ENCODE results near the gene RANBP1.

RANBP1 gene

DNA sequence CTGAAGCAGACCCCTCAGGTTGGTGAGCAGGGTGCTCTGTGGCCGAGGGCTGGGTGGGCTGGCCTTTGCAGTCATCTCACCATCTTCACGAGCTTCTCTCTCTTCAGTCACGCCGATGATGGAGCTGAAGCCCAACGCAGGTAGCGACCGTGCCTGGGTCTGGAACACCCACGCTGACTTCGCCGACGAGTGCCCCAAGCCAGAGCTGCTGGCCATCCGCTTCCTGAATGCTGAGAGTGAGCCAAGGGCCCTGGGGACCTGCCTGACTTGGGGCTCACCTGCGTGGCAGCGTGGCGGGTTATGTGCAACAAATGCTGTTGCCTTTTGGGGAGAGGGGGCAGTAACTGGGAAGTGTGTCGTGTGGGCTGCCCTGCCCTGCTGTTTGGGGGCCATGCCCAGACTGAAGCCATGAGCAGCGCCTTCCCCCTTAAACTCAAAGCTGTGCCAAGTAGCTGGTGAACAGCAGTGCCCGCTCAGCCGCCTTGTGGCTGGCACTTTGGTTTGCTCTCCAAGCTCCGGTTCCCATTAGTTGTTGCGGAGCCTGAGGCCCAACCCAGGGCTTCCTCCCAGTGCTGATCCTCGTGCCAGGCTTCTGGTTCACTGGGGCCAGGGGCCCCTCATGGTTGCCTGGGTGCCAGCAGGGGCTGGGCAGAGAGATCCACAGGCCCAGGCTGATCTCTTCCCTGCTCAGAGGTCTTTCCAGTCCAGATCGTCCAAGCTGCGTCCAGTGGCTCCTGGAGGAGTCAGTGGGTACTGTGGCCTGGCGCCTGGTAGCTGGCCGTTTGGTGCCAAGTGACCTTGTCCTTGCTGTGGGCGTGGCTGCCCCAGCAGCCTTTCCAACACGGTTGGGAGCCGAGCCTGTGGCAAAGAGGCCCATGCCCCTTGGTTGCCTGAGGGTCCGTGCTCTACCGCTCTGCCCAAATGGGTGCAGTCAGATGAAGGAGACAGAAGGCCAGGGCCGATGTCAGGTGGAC, 9.6 kb downstream of the RANBP1 start:
- in situ Hi-C loops (cut with MboI; ENCODE audit: low sequenced_read_pairs, unreplicated experiment) = loop anchor here (10.0 kb wide), 1 partner anchor 151 kb away; no protein-coding TSS in a partner anchor
- TF ChIP-seq CTCF (IDR thresholded peaks at IDR 0.05; ENCODE audit: borderline replicate concordance, control extremely low read depth, extremely low read depth, insufficient read depth, missing control alignments) = no peak
- DNase-seq (ENCODE audit: low spot score) = no peak

DNA sequence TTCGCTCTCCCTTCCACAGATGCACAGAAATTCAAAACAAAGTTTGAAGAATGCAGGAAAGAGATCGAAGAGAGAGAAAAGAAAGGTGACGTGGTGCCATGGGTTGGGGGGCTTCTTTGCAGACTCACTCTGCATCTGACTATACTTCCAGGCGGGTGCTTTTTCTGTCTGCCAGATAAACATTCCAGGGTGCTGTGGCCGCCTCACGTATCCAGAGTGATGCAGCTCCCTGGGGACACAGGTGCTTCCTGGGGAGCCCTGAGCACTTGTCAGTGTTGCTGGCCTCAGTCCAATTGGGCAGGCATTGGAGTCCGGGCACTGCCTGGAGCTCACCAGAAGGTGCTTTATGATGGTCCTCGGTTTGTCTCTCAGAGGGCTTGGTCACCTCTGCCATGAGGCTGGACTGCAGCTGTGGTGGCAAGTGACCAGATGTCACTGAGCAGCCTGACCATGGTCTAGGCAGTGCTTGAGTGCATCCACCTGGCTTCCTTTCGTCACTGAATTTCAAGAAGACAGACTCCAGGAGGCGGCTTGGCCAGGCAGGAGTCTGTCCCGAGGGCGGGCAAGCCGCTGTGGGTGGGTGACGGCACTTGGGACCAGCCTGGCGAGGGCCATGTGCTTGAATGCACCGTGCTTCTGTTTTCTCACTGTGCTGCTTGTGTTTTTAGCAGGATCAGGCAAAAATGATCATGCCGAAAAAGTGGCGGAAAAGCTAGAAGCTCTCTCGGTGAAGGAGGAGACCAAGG, 10.6 kb downstream of the RANBP1 start:
- no peak for TF ChIP-seq CTCF (IDR thresholded peaks at IDR 0.05; ENCODE audit: borderline replicate concordance, control extremely low read depth, extremely low read depth, insufficient read depth, missing control alignments)
- in situ Hi-C loops (cut with MboI; ENCODE audit: low sequenced_read_pairs, unreplicated experiment) = loop anchor here (10.0 kb wide), 1 partner anchor 152 kb away; no protein-coding TSS in a partner anchor
- DNase-seq (ENCODE audit: low spot score) = no peak

- TF ChIP-seq CTCF (IDR thresholded peaks at IDR 0.05; ENCODE audit: borderline replicate concordance, control extremely low read depth, extremely low read depth, insufficient read depth, missing control alignments) = no peak
- DNase-seq (ENCODE audit: low spot score) = no peak
- in situ Hi-C loops (cut with MboI; ENCODE audit: low sequenced_read_pairs, unreplicated experiment) = loop anchor here (10.0 kb wide), 1 partner anchor 153 kb away; no protein-coding TSS in a partner anchor
These were observed 11.5 kb downstream of the RANBP1 start for GRCh38 chr22:20127318-20127868.

DNA sequence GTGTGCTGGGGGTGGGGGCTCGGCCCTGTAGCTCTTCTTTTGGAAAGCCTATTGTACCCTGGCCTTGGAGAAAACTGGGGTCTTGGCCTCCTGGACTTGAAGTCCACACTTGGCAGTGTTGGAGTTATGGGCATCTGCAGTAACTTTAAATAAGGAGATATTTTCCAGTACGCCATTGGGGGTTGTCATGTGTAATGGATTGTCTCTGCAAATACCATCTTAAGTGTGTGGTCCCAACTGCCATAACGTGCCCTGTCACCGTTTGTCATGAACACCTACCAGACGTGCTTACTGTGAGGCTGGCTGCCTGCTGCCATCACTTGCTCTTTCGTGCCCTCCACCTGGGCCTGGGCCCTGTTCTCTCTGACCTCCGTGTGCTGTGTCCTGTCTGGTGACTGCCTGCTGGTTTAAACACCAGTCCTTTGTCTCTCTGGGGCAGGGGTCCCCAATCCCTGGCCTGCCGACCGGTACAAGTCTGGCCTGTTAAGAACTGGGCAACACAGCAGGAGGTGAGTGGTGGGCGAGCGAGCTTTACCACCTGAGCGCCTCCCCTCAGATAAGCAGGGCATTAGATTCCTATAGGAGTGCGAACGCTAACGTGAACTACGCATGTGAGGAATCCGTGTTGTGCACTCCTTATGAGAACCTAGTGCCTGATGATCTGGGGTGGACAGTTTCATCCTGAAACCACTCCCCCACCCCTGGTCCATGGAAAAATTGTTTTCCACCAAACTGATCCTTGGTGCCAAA, 12.1 kb downstream of the RANBP1 start:
- in situ Hi-C loops (cut with MboI; ENCODE audit: low sequenced_read_pairs, unreplicated experiment) = loop anchor here (10.0 kb wide), 1 partner anchor 153 kb away; no protein-coding TSS in a partner anchor
- no peak for TF ChIP-seq CTCF (IDR thresholded peaks at IDR 0.05; ENCODE audit: borderline replicate concordance, control extremely low read depth, extremely low read depth, insufficient read depth, missing control alignments)
- DNase-seq (ENCODE audit: low spot score) = no peak

GRCh38 chr22:20128619-20128901, 12.7 kb downstream of the RANBP1 start:
- no peak for DNase-seq (ENCODE audit: low spot score)
- in situ Hi-C loops (cut with MboI; ENCODE audit: low sequenced_read_pairs, unreplicated experiment) = loop anchor here (10.0 kb wide), 1 partner anchor 154 kb away; no protein-coding TSS in a partner anchor
- TF ChIP-seq CTCF (IDR thresholded peaks at IDR 0.05; ENCODE audit: borderline replicate concordance, control extremely low read depth, extremely low read depth, insufficient read depth, missing control alignments) = no peak

Data from GM13976 (cell line).